Fibroblast of lung (primary cell): ENCODE data around the gene PIANP. TPM values are rescaled to one million over a fixed set of nuclear protein-coding genes. Genes with fewer than 3 reads are reported as not detected.

Experiments
- DNase-seq, 2 donors: peaks; one replicate each; pipeline versions ENCODE4 v3.0.0 to v3.0.0-alpha.2; 2010; ENCODE audit warnings: low read depth in 2 of 2
- H2AFZ ChIP-seq: 2 replicates; pipeline ENCODE4 v1.5.1; 2012; ENCODE audit warnings: low read length, control low read depth, inconsistent platforms
- H3K27ac ChIP-seq: 2 replicates; pipeline ENCODE4 v1.5.1; 2011; ENCODE audit warnings: low read length, control low read depth; ENCODE audit not compliant: insufficient read depth
- H3K27me3 ChIP-seq: 2 replicates; pipeline ENCODE4 v1.5.1; 2011; ENCODE audit warnings: mild to moderate bottlenecking, low read length; ENCODE audit not compliant: control insufficient read depth, insufficient read depth
- H3K36me3 ChIP-seq: 2 replicates; pipeline ENCODE4 v1.5.1; 2011; ENCODE audit warnings: low read length; ENCODE audit not compliant: control insufficient read depth, insufficient read depth
- H3K4me1 ChIP-seq: 2 replicates; pipeline ENCODE4 v1.5.1; 2011; ENCODE audit warnings: low read length; ENCODE audit not compliant: control insufficient read depth, insufficient read depth; ENCODE audit errors: extremely low read depth
- H3K4me2 ChIP-seq: 2 replicates; pipeline ENCODE4 v1.5.1; 2011; ENCODE audit warnings: low read length, control low read depth; ENCODE audit not compliant: insufficient read depth; ENCODE audit errors: extremely low read depth
- H3K4me3 ChIP-seq, 4 experiments: fragments of 200-600 bp in 1 of 4; sonication (generic) in 1 of 4; replicated peaks in 1 of 4; 2 replicates each; pipeline ENCODE4 v1.5.1; 2011 to 2016; ENCODE audit warnings: low read length in 4 of 4, low read depth in 3 of 4, mild to moderate bottlenecking in 3 of 4, control low read depth in 2 of 4, inconsistent platforms in 1 of 4, mixed read lengths in 1 of 4; ENCODE audit not compliant: insufficient read depth in 1 of 4; ENCODE audit errors: control extremely low read depth in 1 of 4
- H3K79me2 ChIP-seq: 2 replicates; pipeline ENCODE4 v1.5.1; 2012; ENCODE audit warnings: mild to moderate bottlenecking, low read length, inconsistent platforms; ENCODE audit not compliant: control insufficient read depth, insufficient read depth
- H3K9ac ChIP-seq: 2 replicates; pipeline ENCODE4 v1.5.1; 2011; ENCODE audit warnings: mild to moderate bottlenecking, low read length, control low read depth; ENCODE audit not compliant: insufficient read depth
- H3K9me3 ChIP-seq: 2 replicates; pipeline ENCODE4 v1.5.1; 2012; ENCODE audit warnings: low read depth, low read length; ENCODE audit not compliant: control insufficient read depth, insufficient read depth
- H4K20me1 ChIP-seq: 2 replicates; pipeline ENCODE4 v1.5.1; 2011; ENCODE audit warnings: low read length; ENCODE audit not compliant: control insufficient read depth, insufficient read depth; ENCODE audit errors: extremely low read depth
- EZH2 ChIP-seq: IDR thresholded peaks from 2 replicates; pipeline ENCODE4 v1.5.1; 2012; ENCODE audit warnings: low read length, control low read depth, mild to moderate bottlenecking; ENCODE audit errors: missing control alignments
- polyA plus RNA-seq, 2 donors: library from polyadenylated mRNA; depleted of rRNA in 1 of 2; stranded (reverse) in 1 of 2; unstranded in 1 of 2; fragments of >200 nt; gene quantifications; 2 replicates each; pipeline ENCODE4 v1.2.1, GENCODE V29; 2011 to 2012; ENCODE audit warnings: missing spikeins in 1 of 2
- total RNA-seq: library from RNA; depleted of rRNA; stranded (reverse); fragments of >200 nt; gene quantifications from 2 replicates; pipeline ENCODE4 v1.2.1, GENCODE V29; 2014
- TF ChIP-seq, protein P1 (sequence below), 2 donors: IDR thresholded peaks in 1 of 2; conservative IDR thresholded peaks in 1 of 2; 1 replicate in 1 of 2; 2 replicates in 1 of 2; pipeline ENCODE4 v1.5.1; 2011 to 2012; ENCODE audit warnings: low read length in 2 of 2, control low read depth in 1 of 2, inconsistent platforms in 1 of 2, low read depth in 1 of 2, mild to moderate bottlenecking in 1 of 2

The PIANP gene
- total and polyA plus RNA-seq, 2 donors (not counting 1 experiment from before 2014, with no cell fraction given), result 0.17 to 0.49 TPM

DNA sequence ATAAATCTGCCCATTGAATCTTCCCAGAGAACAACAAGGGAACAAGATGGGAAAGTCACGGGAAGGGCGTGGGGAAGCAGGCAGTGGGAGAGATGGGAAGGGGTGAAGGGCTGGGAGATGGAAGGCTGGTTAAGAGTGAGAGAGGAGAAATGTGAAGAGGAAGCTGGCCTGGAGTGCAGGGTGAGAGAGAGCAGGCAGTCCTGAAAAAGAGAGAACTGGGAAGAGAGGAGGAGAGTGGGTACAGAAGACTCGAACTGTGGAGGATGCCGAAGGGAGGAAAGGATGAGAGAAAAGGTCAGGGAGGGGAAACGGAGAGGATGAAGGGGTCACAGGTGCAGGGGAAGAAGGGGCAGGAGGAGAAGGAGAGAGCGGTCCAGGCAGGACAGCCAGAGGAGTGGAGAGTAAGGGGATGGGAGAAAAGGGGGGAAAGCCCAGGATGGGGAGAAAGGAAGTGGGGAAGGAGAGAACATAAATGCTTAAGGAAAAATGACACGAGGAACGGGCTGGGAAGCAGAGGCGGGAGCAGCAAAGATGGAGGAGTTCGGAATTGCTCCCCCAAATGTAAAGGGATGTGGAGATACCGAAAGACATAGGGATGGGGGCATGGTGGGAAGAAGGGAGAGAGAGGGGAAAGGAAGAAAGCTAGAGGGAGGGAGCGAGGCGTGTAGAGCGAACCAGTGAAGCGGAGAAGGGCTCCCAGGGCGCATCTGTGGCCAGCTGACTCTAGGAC is 1.2 kb downstream of the PIANP start:
- no peak for DNase-seq

DNA sequence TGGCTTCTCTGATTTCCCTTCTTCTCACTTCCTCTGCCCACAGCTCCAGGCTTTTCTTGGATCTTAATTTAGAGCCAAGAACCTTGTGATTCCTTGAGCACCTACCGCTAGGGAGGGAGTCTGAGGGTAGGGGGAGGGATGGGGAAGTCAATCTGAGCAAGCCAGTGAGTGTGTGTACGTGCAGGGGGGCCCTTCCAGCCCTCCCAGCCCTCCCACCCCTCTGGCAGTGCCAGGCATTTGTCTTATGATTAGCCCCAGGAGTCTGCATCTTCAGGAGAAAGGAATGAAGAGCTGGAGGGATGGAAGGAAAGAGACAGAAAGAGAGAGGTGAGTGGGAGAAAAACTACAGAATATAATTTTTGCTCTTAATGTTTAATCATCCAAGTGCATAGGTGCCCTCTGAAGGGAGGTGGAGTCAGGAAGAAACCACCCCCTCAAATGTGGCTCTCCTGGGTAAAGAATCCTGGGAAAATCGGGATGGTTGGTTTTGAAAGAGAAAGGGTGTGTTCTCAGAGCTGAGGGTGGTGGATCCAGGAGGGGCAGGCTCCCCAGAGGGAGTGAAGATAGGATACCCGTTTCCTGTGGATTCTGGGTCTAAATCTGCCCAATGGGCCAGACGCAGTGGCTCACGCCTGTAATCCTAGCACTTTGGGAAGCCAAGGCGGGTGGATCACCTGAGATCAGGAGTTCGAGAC is 2.1 kb downstream of the PIANP start:
- Histone ChIP-seq H4K20me1 (no peaks in the 10 kb centered on the region), H2AFZ (no peak overlapping the region), H3K9ac (no peak overlapping the region), H3K4me2 (no peak overlapping the region), H3K27ac (no peak overlapping the region), H3K9me3 (no peaks in the 10 kb centered on the region), H3K36me3 (no peaks in the 10 kb centered on the region), H3K79me2 (no peaks in the 10 kb centered on the region), H3K4me1 (peaks cover 6% of the 10 kb centered on the region), H3K4me3 (no peak overlapping the region), H3K27me3 (peaks cover 33% of the 10 kb centered on the region)
- DNase-seq, result no peak
- TF ChIP-seq EZH2, result no peak
- TF ChIP-seq, protein P1, sequence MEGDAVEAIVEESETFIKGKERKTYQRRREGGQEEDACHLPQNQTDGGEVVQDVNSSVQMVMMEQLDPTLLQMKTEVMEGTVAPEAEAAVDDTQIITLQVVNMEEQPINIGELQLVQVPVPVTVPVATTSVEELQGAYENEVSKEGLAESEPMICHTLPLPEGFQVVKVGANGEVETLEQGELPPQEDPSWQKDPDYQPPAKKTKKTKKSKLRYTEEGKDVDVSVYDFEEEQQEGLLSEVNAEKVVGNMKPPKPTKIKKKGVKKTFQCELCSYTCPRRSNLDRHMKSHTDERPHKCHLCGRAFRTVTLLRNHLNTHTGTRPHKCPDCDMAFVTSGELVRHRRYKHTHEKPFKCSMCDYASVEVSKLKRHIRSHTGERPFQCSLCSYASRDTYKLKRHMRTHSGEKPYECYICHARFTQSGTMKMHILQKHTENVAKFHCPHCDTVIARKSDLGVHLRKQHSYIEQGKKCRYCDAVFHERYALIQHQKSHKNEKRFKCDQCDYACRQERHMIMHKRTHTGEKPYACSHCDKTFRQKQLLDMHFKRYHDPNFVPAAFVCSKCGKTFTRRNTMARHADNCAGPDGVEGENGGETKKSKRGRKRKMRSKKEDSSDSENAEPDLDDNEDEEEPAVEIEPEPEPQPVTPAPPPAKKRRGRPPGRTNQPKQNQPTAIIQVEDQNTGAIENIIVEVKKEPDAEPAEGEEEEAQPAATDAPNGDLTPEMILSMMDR (conservative IDR thresholded peaks at IDR 0.05 in 1 of 2, IDR thresholded peaks at IDR 0.05 in 1 of 2; ENCODE audit: low read depth in 1 of 2, low read length in 2 of 2), result no peak

More for the DNA sequence above, 1.2 kb downstream of the PIANP start:
- Histone ChIP-seq H3K9ac (no peak overlapping the region), H3K9me3 (no peaks in the 10 kb centered on the region), H4K20me1 (no peaks in the 10 kb centered on the region), H3K36me3 (no peaks in the 10 kb centered on the region), H3K4me1 (peaks cover 6% of the 10 kb centered on the region), H2AFZ (peak overlapping the region; percentile 24), H3K4me2 (peak overlapping the region; percentile 54), H3K27me3 (peaks cover 39% of the 10 kb centered on the region), H3K4me3 (peak overlapping the region; percentile 19 to 65 (median 37)), H3K79me2 (no peaks in the 10 kb centered on the region), H3K27ac (no peak overlapping the region)
- TF ChIP-seq EZH2, result peak; percentile 69
- TF ChIP-seq, protein P1 (conservative IDR thresholded peaks at IDR 0.05 in 1 of 2, IDR thresholded peaks at IDR 0.05 in 1 of 2; ENCODE audit: low read depth in 1 of 2, low read length in 2 of 2), result no peak

DNA sequence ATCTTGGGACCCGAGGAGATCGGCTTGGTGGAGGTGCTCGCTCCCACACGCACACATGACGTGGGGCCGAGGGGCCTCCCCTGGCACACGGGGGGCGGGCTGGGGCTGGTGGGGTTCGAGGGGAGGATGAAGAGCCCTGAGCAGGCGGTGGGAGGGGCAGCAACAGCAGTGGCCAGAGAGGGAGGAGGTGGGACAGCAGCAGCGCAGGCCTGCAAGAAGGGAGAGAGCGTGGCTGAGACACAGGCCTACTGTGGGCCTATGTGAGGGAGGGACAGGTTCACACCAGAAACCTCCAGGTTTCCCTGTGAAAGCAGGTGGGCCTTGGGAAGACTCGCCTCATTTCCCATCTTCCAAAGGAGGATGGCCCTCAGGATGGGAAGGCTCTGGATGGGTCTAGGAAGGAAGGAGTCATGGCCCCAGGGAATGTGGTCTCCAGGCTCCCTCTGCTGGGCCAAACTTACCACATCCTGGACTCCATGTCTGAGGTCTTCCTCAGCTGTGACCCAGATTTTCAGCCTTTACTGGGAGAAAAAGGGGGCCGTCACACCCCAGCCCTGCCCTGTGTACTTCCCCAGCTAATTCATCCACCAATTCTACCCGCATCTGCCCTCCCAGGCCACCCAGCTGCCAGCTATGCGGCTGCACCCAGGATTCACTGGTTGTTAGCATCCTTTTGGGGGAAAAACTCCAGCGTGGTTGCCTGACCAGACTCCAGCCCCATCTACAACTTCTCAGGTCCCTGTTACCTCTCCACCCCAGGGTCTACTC is 2.8 kb downstream of the PIANP start:
- no peaks in the 10 kb centered on the region for H3K36me3 ChIP-seq
- H3K27ac ChIP-seq, result no peak overlapping the region
- H3K4me3 ChIP-seq, result no peak overlapping the region
- no peaks in the 10 kb centered on the region for H4K20me1 ChIP-seq
- no peaks in the 10 kb centered on the region for H3K79me2 ChIP-seq
- no peak for TF ChIP-seq EZH2
- TF ChIP-seq, protein P1 (conservative IDR thresholded peaks at IDR 0.05 in 1 of 2, IDR thresholded peaks at IDR 0.05 in 1 of 2; ENCODE audit: low read depth in 1 of 2, low read length in 2 of 2), result peak; percentile 59 to 60
- H2AFZ ChIP-seq, result no peak overlapping the region
- H3K9ac ChIP-seq, result no peak overlapping the region
- H3K4me1 ChIP-seq, result peaks cover 6% of the 10 kb centered on the region
- H3K27me3 ChIP-seq, result peaks cover 30% of the 10 kb centered on the region
- peak; percentile 40 to 52 for DNase-seq
- H3K4me2 ChIP-seq, result no peak overlapping the region
- H3K9me3 ChIP-seq, result no peaks in the 10 kb centered on the region
